Endothelial cell of umbilical vein (primary cell): ENCODE data around the gene NLGN1.

Experiments used
- CTCF ChIP-seq, 2 donors: IDR thresholded peaks; 1 replicate in 1 of 2; 2 replicates in 1 of 2; pipeline ENCODE4 v1.5.1; 2011; ENCODE audit warnings: low read length in 2 of 2, mild to moderate bottlenecking in 2 of 2, moderate library complexity in 2 of 2, control low read depth in 1 of 2, inconsistent platforms in 1 of 2, low read depth in 1 of 2; ENCODE audit not compliant: insufficient read depth in 1 of 2; ENCODE audit errors: extremely low read depth in 1 of 2
- EZH2 ChIP-seq: IDR thresholded peaks from 2 replicates; pipeline ENCODE4 v1.6.1; 2012; ENCODE audit warnings: borderline replicate concordance, low read depth, mild to moderate bottlenecking, moderate library complexity, low read length, inconsistent platforms; ENCODE audit not compliant: severe bottlenecking
- FOS ChIP-seq: IDR thresholded peaks from 2 replicates; pipeline ENCODE4 v1.6.1; 2011; ENCODE audit warnings: mild to moderate bottlenecking, low read length, moderate library complexity, borderline replicate concordance; ENCODE audit not compliant: insufficient read depth
- JUN ChIP-seq: IDR thresholded peaks from 2 replicates; pipeline ENCODE4 v1.6.1; 2011; ENCODE audit warnings: borderline replicate concordance, low read depth; ENCODE audit not compliant: insufficient read length, insufficient read depth
- POLR2A ChIP-seq: IDR thresholded peaks from 2 replicates; pipeline ENCODE4 v1.6.1; 2012; ENCODE audit warnings: low read depth, mild to moderate bottlenecking, control low read depth, low read length

GRCh38 chr3:174334111-174334510, 936.6 kb downstream of the NLGN1 start:
- TF ChIP-seq CTCF (IDR thresholded peaks at IDR 0.05; ENCODE audit: extremely low read depth in 1 of 2, insufficient read depth in 1 of 2, low read depth in 1 of 2, low read length in 2 of 2): no peak
- no peak for TF ChIP-seq POLR2A
- TF ChIP-seq EZH2: no peak
- TF ChIP-seq JUN: no peak
- no peak for TF ChIP-seq FOS
